DND-41 (cell line): ENCODE measurements around the gene SIRT2.

Experiments used
- ATAC-seq: fragments of 200-7000 bp; cut with Tn5 transposase; 3 replicates; pipeline ENCODE4 v1.9.1; 2021; ENCODE audit warnings: low read depth; ENCODE audit not compliant: insufficient read depth
- DNase-seq: peaks from one replicate; pipeline ENCODE4 v3.0.0-alpha.2; 2020
- H2AFZ ChIP-seq: 2 replicates; pipeline ENCODE4 v1.6.0; 2012; ENCODE audit warnings: low read depth, low read length
- H3K27ac ChIP-seq: 2 replicates; pipeline ENCODE4 v1.5.1; 2012; ENCODE audit warnings: low read length, inconsistent platforms
- H3K27me3 ChIP-seq: fragments of 200-600 bp; sonication (generic); 2 replicates; pipeline ENCODE4 v1.6.0; 2012; ENCODE audit warnings: low read length, mild to moderate bottlenecking, inconsistent platforms; ENCODE audit not compliant: insufficient read depth, poor library complexity
- H3K36me3 ChIP-seq: 2 replicates; pipeline ENCODE4 v1.5.1; 2012; ENCODE audit warnings: low read length, inconsistent platforms; ENCODE audit not compliant: insufficient read depth
- H3K4me1 ChIP-seq: 2 replicates; pipeline ENCODE4 v1.5.1; 2012; ENCODE audit warnings: mild to moderate bottlenecking, low read length; ENCODE audit not compliant: insufficient read depth
- H3K4me2 ChIP-seq: 2 replicates; pipeline ENCODE4 v1.6.0; 2012; ENCODE audit warnings: mild to moderate bottlenecking, moderate library complexity, low read length, inconsistent platforms; ENCODE audit not compliant: insufficient read depth
- H3K4me3 ChIP-seq, 2 experiments: fragments of 200-600 bp in 1 of 2; shearing (Covaris generic) in 1 of 2; 2 replicates each; pipeline ENCODE4 v1.5.1; 2012 to 2016; ENCODE audit warnings: inconsistent platforms in 2 of 2, low read length in 2 of 2, mild to moderate bottlenecking in 2 of 2, low read depth in 1 of 2, moderate library complexity in 1 of 2
- H3K79me2 ChIP-seq: 2 replicates; pipeline ENCODE4 v1.6.0; 2012; ENCODE audit warnings: low read length, inconsistent platforms; ENCODE audit not compliant: insufficient read depth
- H3K9ac ChIP-seq: 2 replicates; pipeline ENCODE4 v1.6.0; 2012; ENCODE audit warnings: low read depth, mild to moderate bottlenecking, inconsistent platforms, low read length, moderate library complexity
- H3K9me3 ChIP-seq: 2 replicates; pipeline ENCODE4 v1.5.1; 2012; ENCODE audit warnings: low read length, moderate library complexity, mild to moderate bottlenecking, inconsistent platforms; ENCODE audit not compliant: insufficient read depth, severe bottlenecking
- H4K20me1 ChIP-seq: 2 replicates; pipeline ENCODE4 v1.6.0; 2012; ENCODE audit warnings: low read length; ENCODE audit not compliant: insufficient read depth
- EZH2 ChIP-seq: IDR thresholded peaks from 3 replicates; pipeline ENCODE4 v1.6.1; 2012; ENCODE audit warnings: borderline replicate concordance, low read depth, mild to moderate bottlenecking, moderate library complexity, low read length, inconsistent platforms; ENCODE audit not compliant: severe bottlenecking
- TF ChIP-seq, protein P1 (sequence below): IDR thresholded peaks from 2 replicates; pipeline ENCODE4 v1.5.1; 2012; ENCODE audit warnings: borderline replicate concordance, low read length, moderate library complexity, mild to moderate bottlenecking; ENCODE audit not compliant: poor library complexity, severe bottlenecking; ENCODE audit errors: extremely low read depth

SIRT2 gene

GRCh38 chr19:38928391-38929001, 29.1 kb upstream of the SIRT2 start:
- H3K36me3 ChIP-seq: peaks cover 43% of the 10 kb centered on the region
- peaks cover 44% of the 10 kb centered on the region for H3K79me2 ChIP-seq
- no peaks in the 10 kb centered on the region for H3K9me3 ChIP-seq
- no peak overlapping the region for H3K27ac ChIP-seq
- peaks cover 5% of the 10 kb centered on the region; the same call in 1 of the 2 replicates for H4K20me1 ChIP-seq
- ATAC-seq (no peak), DNase-seq (no peak)
- H2AFZ ChIP-seq: no peak overlapping the region
- H3K9ac ChIP-seq: no peak overlapping the region
- H3K4me1 ChIP-seq: peaks cover 30% of the 10 kb centered on the region
- H3K4me2 ChIP-seq: 0 out of 2 replicates have a peak overlapping the region, but pooled peaks have one; percentile 83
- no peak for TF ChIP-seq EZH2
- TF ChIP-seq, protein P1, sequence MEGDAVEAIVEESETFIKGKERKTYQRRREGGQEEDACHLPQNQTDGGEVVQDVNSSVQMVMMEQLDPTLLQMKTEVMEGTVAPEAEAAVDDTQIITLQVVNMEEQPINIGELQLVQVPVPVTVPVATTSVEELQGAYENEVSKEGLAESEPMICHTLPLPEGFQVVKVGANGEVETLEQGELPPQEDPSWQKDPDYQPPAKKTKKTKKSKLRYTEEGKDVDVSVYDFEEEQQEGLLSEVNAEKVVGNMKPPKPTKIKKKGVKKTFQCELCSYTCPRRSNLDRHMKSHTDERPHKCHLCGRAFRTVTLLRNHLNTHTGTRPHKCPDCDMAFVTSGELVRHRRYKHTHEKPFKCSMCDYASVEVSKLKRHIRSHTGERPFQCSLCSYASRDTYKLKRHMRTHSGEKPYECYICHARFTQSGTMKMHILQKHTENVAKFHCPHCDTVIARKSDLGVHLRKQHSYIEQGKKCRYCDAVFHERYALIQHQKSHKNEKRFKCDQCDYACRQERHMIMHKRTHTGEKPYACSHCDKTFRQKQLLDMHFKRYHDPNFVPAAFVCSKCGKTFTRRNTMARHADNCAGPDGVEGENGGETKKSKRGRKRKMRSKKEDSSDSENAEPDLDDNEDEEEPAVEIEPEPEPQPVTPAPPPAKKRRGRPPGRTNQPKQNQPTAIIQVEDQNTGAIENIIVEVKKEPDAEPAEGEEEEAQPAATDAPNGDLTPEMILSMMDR: no peak
- H3K27me3 ChIP-seq: no peaks in the 10 kb centered on the region
- H3K4me3 ChIP-seq: no peak overlapping the region

GRCh38 chr19:38924388-38924787, 25.0 kb upstream of the SIRT2 start:
- ATAC-seq: no peak

GRCh38 chr19:38922482-38922881, 23.1 kb upstream of the SIRT2 start:
- Histone ChIP-seq H3K27me3 (no peaks in the 10 kb centered on the region), H2AFZ (no peak overlapping the region), H3K9ac (no peak overlapping the region), H3K4me2 (no peak overlapping the region), H3K4me1 (no peaks in the 10 kb centered on the region), H3K36me3 (peaks cover 48% of the 10 kb centered on the region), H3K79me2 (0 out of 2 replicates have a peak, but pooled peaks cover 2% of the 10 kb centered on the region), H3K27ac (no peak overlapping the region), H3K4me3 (no peak overlapping the region), H4K20me1 (no peaks in the 10 kb centered on the region; the same call in 1 of the 2 replicates), H3K9me3 (no peaks in the 10 kb centered on the region)
- TF ChIP-seq, protein P1: no peak
- TF ChIP-seq EZH2: no peak
- no peak for DNase-seq
- no peak for ATAC-seq

More at GRCh38 chr19:38924388-38924787, 25.0 kb upstream of the SIRT2 start:
- DNase-seq: no peak
- H4K20me1 ChIP-seq: no peaks in the 10 kb centered on the region; the same call in 1 of the 2 replicates
- H3K9ac ChIP-seq: no peak overlapping the region
- H2AFZ ChIP-seq: no peak overlapping the region
- peaks cover 18% of the 10 kb centered on the region for H3K79me2 ChIP-seq
- H3K4me1 ChIP-seq: peaks cover 6% of the 10 kb centered on the region
- TF ChIP-seq EZH2: no peak
- TF ChIP-seq, protein P1: no peak
- H3K27me3 ChIP-seq: no peaks in the 10 kb centered on the region
- H3K4me2 ChIP-seq: no peak overlapping the region
- H3K4me3 ChIP-seq: no peak overlapping the region
- H3K36me3 ChIP-seq: peaks cover 45% of the 10 kb centered on the region
- H3K27ac ChIP-seq: no peak overlapping the region
- H3K9me3 ChIP-seq: no peaks in the 10 kb centered on the region
